IMR-90 (cell line): ENCODE data around the gene CHSY3. TPM values are rescaled to one million over a fixed set of nuclear protein-coding genes. Genes with fewer than 3 reads are reported as not detected.
A peak's percentile ranks its signal among the peaks of the same experiment; 100 is the strongest.

Experiments
- ATAC-seq: fragments of 200-7000 bp; cut with Tn5 transposase; 2 replicates; pipeline ENCODE4 v1.9.1; 2020; ENCODE audit warnings: low read depth, mild to moderate bottlenecking, moderate library complexity
- BruUV-seq: library from RNA; stranded (reverse); fragments of 400-500 nt; replicated peaks from 2 replicates; lab custom pipeline; 2021; lab: Mats Ljungman, UMichigan
- CTCF ChIA-PET: fragments of 300-600 bp; formaldehyde crosslinking; extraction: SDS; loops from one replicate; lab custom pipeline; 2021; ENCODE audit warnings: antibody characterized with exemption; lab: Yijun Ruan, JAX
- POLR2A ChIA-PET: fragments of 300-600 bp; sonication (Branson Sonifier 250); formaldehyde crosslinking; loops from one replicate; lab custom pipeline; 2022; ENCODE audit warnings: antibody characterized with exemption; ENCODE audit not compliant: unreplicated experiment; lab: Charles Lee
- DNase-seq: peaks from one replicate; pipeline ENCODE4 v3.0.0; 2013
- H2AFZ ChIP-seq: replicated peaks from 2 replicates; pipeline ENCODE3; 2013; ENCODE audit warnings: low read length, mild to moderate bottlenecking; ENCODE audit not compliant: poor library complexity
- H2AK5ac ChIP-seq: 2 replicates; pipeline ENCODE4 v1.6.1; 2013; ENCODE audit warnings: low read depth, low read length, inconsistent platforms
- H2AK9ac ChIP-seq: replicated peaks from 2 replicates; pipeline ENCODE3; 2013; ENCODE audit warnings: mild to moderate bottlenecking, low read depth, low read length, moderate library complexity; ENCODE audit not compliant: poor library complexity
- H2BK120ac ChIP-seq: 2 replicates; pipeline ENCODE4 v1.6.1; 2013; ENCODE audit warnings: low read depth, low read length, inconsistent platforms
- H2BK15ac ChIP-seq: 3 replicates; pipeline ENCODE4 v1.6.1; 2013; ENCODE audit warnings: low read depth, low read length, inconsistent platforms
- H2BK20ac ChIP-seq: 2 replicates; pipeline ENCODE4 v1.6.1; 2013; ENCODE audit warnings: low read depth, mild to moderate bottlenecking, inconsistent platforms, low read length, moderate library complexity
- H2BK5ac ChIP-seq: 2 replicates; pipeline ENCODE4 v1.6.1; 2013; ENCODE audit warnings: mild to moderate bottlenecking, low read depth, low read length, inconsistent platforms; ENCODE audit not compliant: poor library complexity, severe bottlenecking
- H3K14ac ChIP-seq: replicated peaks from 2 replicates; pipeline ENCODE4 v1.6.1; 2013; ENCODE audit warnings: low read depth, low read length, inconsistent platforms
- H3K18ac ChIP-seq: 2 replicates; pipeline ENCODE4 v1.6.1; 2013; ENCODE audit warnings: low read depth, low read length, control low read depth
- H3K23ac ChIP-seq: 2 replicates; pipeline ENCODE4 v1.6.1; 2013; ENCODE audit warnings: low read depth, low read length, inconsistent platforms
- H3K27ac ChIP-seq: 2 replicates; pipeline ENCODE4 v1.5.1; 2013; ENCODE audit warnings: mild to moderate bottlenecking, control low read depth, low read length; ENCODE audit not compliant: insufficient read depth
- H3K27me3 ChIP-seq: 2 replicates; pipeline ENCODE4 v1.6.1; 2013; ENCODE audit warnings: low read length; ENCODE audit not compliant: control insufficient read depth, insufficient read depth
- H3K36me3 ChIP-seq: 2 replicates; pipeline ENCODE4 v1.6.1; 2013; ENCODE audit warnings: low read length, mixed read lengths; ENCODE audit not compliant: control insufficient read depth, insufficient read depth
- H3K4ac ChIP-seq: 2 replicates; pipeline ENCODE4 v1.6.1; 2013; ENCODE audit warnings: low read depth, low read length, inconsistent platforms
- H3K4me1 ChIP-seq: 2 replicates; pipeline ENCODE4 v1.6.1; 2013; ENCODE audit warnings: low read length, mixed read lengths; ENCODE audit not compliant: control insufficient read depth, insufficient read depth
- H3K4me2 ChIP-seq: 2 replicates; pipeline ENCODE4 v1.6.1; 2013; ENCODE audit warnings: low read depth, mild to moderate bottlenecking, control low read depth, low read length, moderate library complexity
- H3K4me3 ChIP-seq: 2 replicates; pipeline ENCODE4 v1.5.1; 2013; ENCODE audit warnings: low read depth, mild to moderate bottlenecking, control low read depth, low read length, moderate library complexity; ENCODE audit not compliant: insufficient read depth
- H3K56ac ChIP-seq: 2 replicates; pipeline ENCODE4 v1.6.1; 2013; ENCODE audit warnings: low read length, inconsistent platforms; ENCODE audit not compliant: insufficient read depth; ENCODE audit errors: extremely low read depth
- H3K79me1 ChIP-seq, 2 experiments: 2 replicates each; pipeline ENCODE4 v1.6.1; 2013; ENCODE audit warnings: low read length in 2 of 2, inconsistent platforms in 1 of 2, low read depth in 1 of 2
- H3K9ac ChIP-seq: 2 replicates; pipeline ENCODE4 v1.6.1; 2013; ENCODE audit warnings: low read depth, low read length, control low read depth
- H3K9me1 ChIP-seq: 2 replicates; pipeline ENCODE4 v1.6.1; 2013; ENCODE audit warnings: low read length, inconsistent platforms; ENCODE audit not compliant: insufficient read depth
- H3K9me3 ChIP-seq: 2 replicates; pipeline ENCODE4 v1.6.1; 2013; ENCODE audit warnings: low read length; ENCODE audit not compliant: control insufficient read depth, insufficient read depth
- H4K20me1 ChIP-seq: 2 replicates; pipeline ENCODE4 v1.6.1; 2013; ENCODE audit warnings: low read length, inconsistent platforms; ENCODE audit not compliant: insufficient read depth
- H4K5ac ChIP-seq: 2 replicates; pipeline ENCODE4 v1.6.1; 2013; ENCODE audit warnings: mild to moderate bottlenecking, low read depth, low read length, control low read depth
- H4K8ac ChIP-seq, 2 experiments: 2 replicates each; pipeline ENCODE4 v1.6.1; 2013; ENCODE audit warnings: low read depth in 2 of 2, low read length in 2 of 2, control low read depth in 1 of 2, inconsistent platforms in 1 of 2
- H4K91ac ChIP-seq: 2 replicates; pipeline ENCODE4 v1.6.1; 2013; ENCODE audit warnings: low read depth, low read length, inconsistent platforms; ENCODE audit not compliant: insufficient read depth
- BHLHE40 ChIP-seq: fragments of 150-350 bp; IDR thresholded peaks from 2 replicates; pipeline ENCODE4 v1.6.1; 2016; ENCODE audit warnings: mild to moderate bottlenecking, low read depth, low read length
- CEBPB ChIP-seq: IDR thresholded peaks from 2 replicates; pipeline ENCODE4 v1.6.1; 2012; ENCODE audit warnings: low read depth, low read length, improper control_type of control experiment
- CTCF ChIP-seq: conservative IDR thresholded peaks from 2 replicates; pipeline ENCODE4 v1.5.1; 2012; ENCODE audit warnings: mild to moderate bottlenecking, low read depth, low read length, improper control_type of control experiment
- FOS ChIP-seq: fragments of 150-350 bp; IDR thresholded peaks from 2 replicates; pipeline ENCODE4 v1.6.1; 2016; ENCODE audit warnings: low read depth, low read length
- MAFK ChIP-seq: IDR thresholded peaks from 2 replicates; pipeline ENCODE4 v1.6.1; 2012; ENCODE audit warnings: low read depth, low read length, improper control_type of control experiment
- MAZ ChIP-seq: IDR thresholded peaks from 2 replicates; pipeline ENCODE4 v1.6.1; 2012; ENCODE audit warnings: low read depth, mild to moderate bottlenecking, low read length, improper control_type of control experiment, moderate library complexity, borderline replicate concordance
- POLR2A ChIP-seq: IDR thresholded peaks from 2 replicates; pipeline ENCODE4 v1.6.1; 2012; ENCODE audit warnings: mild to moderate bottlenecking, low read depth, low read length
- RAD21 ChIP-seq: IDR thresholded peaks from 2 replicates; pipeline ENCODE4 v1.6.1; 2012; ENCODE audit warnings: low read length, improper control_type of control experiment
- RCOR1 ChIP-seq: IDR thresholded peaks from 2 replicates; pipeline ENCODE4 v1.6.1; 2012; ENCODE audit warnings: mild to moderate bottlenecking, low read length, improper control_type of control experiment; ENCODE audit not compliant: insufficient replicate concordance
- RFX5 ChIP-seq: IDR thresholded peaks from 2 replicates; pipeline ENCODE4 v1.8.0; 2012; ENCODE audit warnings: low read depth, mild to moderate bottlenecking, low read length, moderate library complexity
- SMC3 ChIP-seq: fragments of 150-350 bp; IDR thresholded peaks from 2 replicates; pipeline ENCODE4 v1.6.1; 2016; ENCODE audit warnings: low read depth, mild to moderate bottlenecking, antibody characterized with exemption, low read length, moderate library complexity
- USF2 ChIP-seq: fragments of 150-350 bp; IDR thresholded peaks from 2 replicates; pipeline ENCODE4 v1.6.1; 2017; ENCODE audit warnings: mild to moderate bottlenecking, antibody characterized with exemption, low read length, low read depth
- dilution Hi-C: fragments of 300-500 bp; cut with HindIII; formaldehyde crosslinking; loops from one replicate; pipeline ENCODE4 v1.14.3; 2018; ENCODE audit warnings: low sequenced_read_pairs; ENCODE audit not compliant: unreplicated experiment
- in situ Hi-C: fragments of 300-500 bp; cut with MboI; formaldehyde crosslinking; loops from 3 replicates; pipeline ENCODE4 v1.14.3; 2019; ENCODE audit warnings: low sequenced_read_pairs, inconsistent platforms, mixed read lengths
- intact Hi-C: fragments of 100-400 bp; cut with micrococcal nuclease; formaldehyde crosslinking; loops from 2 replicates; pipeline ENCODE4 v1.10.0; 2022
- polyA plus RNA-seq, 3 experiments: library from polyadenylated mRNA; depleted of rRNA; stranded (reverse); fragments of >200 nt; gene quantifications; 2 replicates each; pipeline ENCODE4 v1.2.3, GENCODE V29; 2012; ENCODE audit warnings: low replicate concordance in 1 of 3
- total RNA-seq: library from RNA; depleted of rRNA; stranded (reverse); fragments of >200 nt; gene quantifications from 2 replicates; pipeline ENCODE4 v1.2.3, GENCODE V29; 2012
- TF ChIP-seq, protein P1 (sequence below): fragments of 150-350 bp; IDR thresholded peaks from 2 replicates; pipeline ENCODE4 v1.6.1; 2016; ENCODE audit warnings: low read depth, mild to moderate bottlenecking, low read length, moderate library complexity, borderline replicate concordance

CHSY3 gene
- total and polyA plus RNA-seq, 2 of the 4 experiments (the other 2 are of a cell fraction), result 0.62 to 1.3 TPM

GRCh38 chr5:130034566-130035210 lies 130.4 kb downstream of the CHSY3 start:
- Histone ChIP-seq H3K9ac (no peak overlapping the region), H3K36me3 (no peaks in the 10 kb centered on the region), H3K14ac (no peak overlapping the region), H4K91ac (no peak overlapping the region), H3K4me3 (no peak overlapping the region), H2BK15ac (no peak overlapping the region), H3K4me1 (no peaks in the 10 kb centered on the region), H2AK9ac (no peak overlapping the region), H3K56ac (no peak overlapping the region), H2BK5ac (no peak overlapping the region), H4K5ac (no peak overlapping the region), H2AK5ac (no peak overlapping the region), H3K9me1 (no peaks in the 10 kb centered on the region), H3K4ac (no peak overlapping the region), H3K27me3 (no peaks in the 10 kb centered on the region), H2BK20ac (no peak overlapping the region), H3K18ac (no peak overlapping the region), H2BK120ac (no peak overlapping the region), H3K79me1 (no peaks in the 10 kb centered on the region), H4K8ac (no peak overlapping the region), H3K4me2 (no peak overlapping the region), H3K27ac (no peak overlapping the region), H2AFZ (no peak overlapping the region), H4K20me1 (no peaks in the 10 kb centered on the region), H3K23ac (no peak overlapping the region), H3K9me3 (no peaks in the 10 kb centered on the region)
- BruUV-seq, result no TSS peak
- intact Hi-C loops, result no loop called here
- DNase-seq (peak; percentile 8), ATAC-seq (peak; percentile 29)
- ChIA-PET POLR2A (no interaction called here), CTCF (no interaction called here)
- in situ Hi-C loops, result no loop called here
- dilution Hi-C loops, result no loop called here
- TF ChIP-seq USF2 (no peak), FOS (no peak), CEBPB (no peak), BHLHE40 (no peak), MAFK (no peak), RFX5 (no peak), RCOR1 (no peak), RAD21 (no peak), MAZ (no peak), SMC3 (no peak), CTCF (no peak), POLR2A (no peak)
- TF ChIP-seq, protein P1, sequence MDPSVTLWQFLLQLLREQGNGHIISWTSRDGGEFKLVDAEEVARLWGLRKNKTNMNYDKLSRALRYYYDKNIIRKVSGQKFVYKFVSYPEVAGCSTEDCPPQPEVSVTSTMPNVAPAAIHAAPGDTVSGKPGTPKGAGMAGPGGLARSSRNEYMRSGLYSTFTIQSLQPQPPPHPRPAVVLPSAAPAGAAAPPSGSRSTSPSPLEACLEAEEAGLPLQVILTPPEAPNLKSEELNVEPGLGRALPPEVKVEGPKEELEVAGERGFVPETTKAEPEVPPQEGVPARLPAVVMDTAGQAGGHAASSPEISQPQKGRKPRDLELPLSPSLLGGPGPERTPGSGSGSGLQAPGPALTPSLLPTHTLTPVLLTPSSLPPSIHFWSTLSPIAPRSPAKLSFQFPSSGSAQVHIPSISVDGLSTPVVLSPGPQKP, result no peak
